GM23338 (cell line): ENCODE data around the gene STAT5B. TPM values are rescaled to one million over a fixed set of nuclear protein-coding genes. Genes with fewer than 3 reads are reported as not detected.

ENCODE experiments used
- ATAC-seq: fragments of 200-7000 bp; cut with Tn5 transposase; 3 replicates; pipeline ENCODE4 v1.9.1; 2020
- DNase-seq: peaks from one replicate; pipeline ENCODE4 v3.0.0-alpha.2; 2015; ENCODE audit warnings: low spot score
- H2AFZ ChIP-seq: fragments of 200-600 bp; sonication (generic); 2 replicates; pipeline ENCODE4 v1.8.0; 2016; ENCODE audit warnings: antibody characterized with exemption, mild to moderate bottlenecking, moderate library complexity
- H3F3A ChIP-seq: fragments of 200-600 bp; sonication (generic); replicated peaks from 2 replicates; pipeline ENCODE4 v1.8.0; 2017; ENCODE audit warnings: antibody characterized with exemption, mixed run types, low read depth
- H3K27ac ChIP-seq: fragments of 200-600 bp; sonication (generic); 2 replicates; pipeline ENCODE4 v1.6.1; 2016; ENCODE audit warnings: low read depth
- H3K27me3 ChIP-seq: fragments of 200-600 bp; sonication (generic); 2 replicates; pipeline ENCODE4 v1.8.0; 2016; ENCODE audit warnings: mild to moderate bottlenecking, mixed run types, moderate library complexity; ENCODE audit not compliant: insufficient read depth
- H3K36me3 ChIP-seq: fragments of 200-600 bp; sonication (generic); 2 replicates; pipeline ENCODE4 v1.8.0; 2016; ENCODE audit warnings: mild to moderate bottlenecking; ENCODE audit not compliant: insufficient read depth
- H3K4me1 ChIP-seq: fragments of 200-600 bp; sonication (generic); 2 replicates; pipeline ENCODE4 v1.8.0; 2016; ENCODE audit warnings: mild to moderate bottlenecking, moderate library complexity; ENCODE audit not compliant: insufficient read depth
- H3K4me2 ChIP-seq: fragments of 200-600 bp; sonication (generic); 2 replicates; pipeline ENCODE4 v1.7.1; 2017; ENCODE audit warnings: mixed run types
- H3K4me3 ChIP-seq: fragments of 200-600 bp; sonication (generic); 2 replicates; pipeline ENCODE4 v1.6.1; 2016; ENCODE audit warnings: mixed run types
- H3K79me2 ChIP-seq: fragments of 200-600 bp; sonication (generic); replicated peaks from 2 replicates; pipeline ENCODE4 v1.8.0; 2017; ENCODE audit warnings: mild to moderate bottlenecking; ENCODE audit not compliant: insufficient read depth
- H3K9me2 ChIP-seq: fragments of 200-600 bp; sonication (generic); 2 replicates; pipeline ENCODE4 v1.8.0; 2017; ENCODE audit not compliant: insufficient read depth
- H4K20me1 ChIP-seq: fragments of 200-600 bp; sonication (generic); replicated peaks from 2 replicates; pipeline ENCODE4 v1.8.0; 2017; ENCODE audit warnings: mild to moderate bottlenecking; ENCODE audit not compliant: insufficient read depth
- H3K27ac Mint-ChIP-seq: 2 replicates; pipeline ENCODE4 v1.8.0; 2020; ENCODE audit warnings: inconsistent platforms, mild to moderate bottlenecking, moderate library complexity, mixed read lengths
- H3K27me3 Mint-ChIP-seq: 3 replicates; pipeline ENCODE4 v1.8.0; 2022; ENCODE audit warnings: low read depth, mild to moderate bottlenecking, moderate library complexity, mixed read lengths, inconsistent platforms; ENCODE audit not compliant: insufficient read depth, poor library complexity
- H3K36me3 Mint-ChIP-seq: 3 replicates; pipeline ENCODE4 v1.8.0; 2021; ENCODE audit warnings: low read depth, mild to moderate bottlenecking, inconsistent platforms, moderate library complexity, mixed read lengths
- H3K4me1 Mint-ChIP-seq: 3 replicates; pipeline ENCODE4 v1.8.0; 2020; ENCODE audit warnings: mild to moderate bottlenecking, inconsistent platforms, mixed read lengths
- H3K4me3 Mint-ChIP-seq: 3 replicates; pipeline ENCODE4 v1.8.0; 2021; ENCODE audit warnings: moderate library complexity, mild to moderate bottlenecking, inconsistent platforms, mixed read lengths
- H3K9me3 Mint-ChIP-seq: 3 replicates; pipeline ENCODE4 v1.8.0; 2020; ENCODE audit warnings: moderate library complexity, mild to moderate bottlenecking, inconsistent platforms, mixed read lengths
- EZH2phosphoT487 ChIP-seq: fragments of 200-600 bp; sonication (generic); IDR thresholded peaks from one replicate; pipeline ENCODE4 v1.8.1; 2018; ENCODE audit warnings: antibody characterized with exemption; ENCODE audit not compliant: unreplicated experiment
- REST ChIP-seq: IDR thresholded peaks from one replicate; pipeline ENCODE4 v1.6.1; 2018; ENCODE audit warnings: antibody characterized with exemption; ENCODE audit not compliant: unreplicated experiment
- ZNF331 ChIP-seq: fragments of 250-450 bp; sonication (Bioruptor Pico); IDR thresholded peaks from 2 replicates; pipeline ENCODE4 v1.5.0; 2020; ENCODE audit warnings: low read depth, mild to moderate bottlenecking, moderate library complexity
- ZNF462 ChIP-seq: fragments of 250-450 bp; sonication (Bioruptor Pico); IDR thresholded peaks from 2 replicates; pipeline ENCODE4 v1.5.0; 2020; ENCODE audit warnings: mild to moderate bottlenecking, moderate library complexity
- polyA plus RNA-seq: library from polyadenylated mRNA; unstranded; fragments of >200 nt; fragmentation: Nextera tagmentation; extraction: Ambion mirVana; gene quantifications from 2 replicates; pipeline ENCODE4 v1.2.1, GENCODE V29; 2016
- total RNA-seq: library from RNA; depleted of rRNA; stranded (reverse); fragments of >200 nt; shearing (Covaris generic); gene quantifications from 2 replicates; pipeline ENCODE4 v1.2.3, GENCODE V29; 2014

STAT5B gene
- total and polyA plus RNA-seq, 2 experiments from 2014 or later: 13.9 to 60.5 TPM

DNA sequence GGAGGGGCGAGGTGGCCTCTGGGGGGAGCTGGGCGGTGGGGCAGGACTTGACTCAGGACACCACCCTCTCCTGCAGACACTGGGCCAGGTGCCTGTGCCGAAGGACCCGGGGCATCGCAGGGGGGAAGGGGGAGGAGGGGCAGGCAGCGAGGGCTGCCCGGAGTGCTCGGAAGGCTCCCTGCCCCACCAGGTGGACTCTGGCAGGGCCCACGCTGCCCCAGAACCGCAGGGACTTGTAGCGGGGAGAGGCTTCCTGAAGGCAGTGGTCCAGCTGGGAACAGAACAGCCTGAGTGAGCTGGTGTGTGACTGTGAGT is 86.6 kb downstream of the STAT5B start (continued):
- no peak for TF ChIP-seq ZNF462

DNA sequence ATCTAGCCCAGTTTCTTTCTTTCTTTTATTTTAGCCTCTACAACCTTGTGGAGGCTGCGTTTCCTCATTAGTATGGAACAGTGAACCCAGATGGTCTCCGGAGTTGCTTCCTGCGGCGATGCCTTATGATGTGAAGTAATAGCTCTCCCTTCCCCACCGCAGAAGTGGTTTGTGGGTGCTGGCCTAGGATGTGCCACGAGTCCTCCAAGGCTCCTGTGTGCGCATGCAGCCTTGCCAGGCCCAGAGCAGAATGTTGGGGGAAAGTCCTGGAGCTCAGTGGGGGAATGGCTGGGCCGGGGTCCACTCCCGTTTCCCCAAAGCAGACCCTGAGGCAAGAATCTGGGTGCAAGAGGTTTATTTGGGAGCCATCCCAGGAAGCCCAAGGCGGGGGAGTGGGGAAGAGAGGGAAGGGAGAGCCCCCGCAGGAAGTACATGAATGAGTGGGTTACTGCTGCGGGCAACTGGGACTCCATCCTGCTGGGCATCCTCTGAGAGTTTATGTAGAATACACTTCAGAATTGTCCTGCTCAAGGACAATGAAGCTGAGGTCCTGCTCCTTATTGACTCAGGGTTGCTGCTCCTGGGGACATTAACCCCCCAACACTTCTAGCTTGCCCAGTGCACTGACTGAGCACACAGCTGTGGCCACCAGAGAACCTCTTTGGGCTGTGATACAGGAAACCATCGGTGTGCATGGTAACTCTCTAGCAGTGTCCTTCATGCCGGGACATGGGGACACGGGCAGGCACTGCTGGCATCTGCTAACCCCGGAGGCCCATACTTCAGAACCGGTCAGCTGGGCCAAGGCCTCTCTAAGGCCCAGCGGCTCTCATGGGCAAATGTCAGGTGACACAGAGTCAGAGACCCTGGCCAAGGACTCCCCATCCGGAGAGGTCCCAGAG is 87.2 kb downstream of the STAT5B start:
- Histone ChIP-seq H2AFZ (no peak overlapping the region), H3K27me3 (peaks cover 21% of the 10 kb centered on the region), H3K27ac (no peak overlapping the region), H3K4me3 (no peak overlapping the region), H3K4me1 (peaks cover 15% of the 10 kb centered on the region), H3F3A (0 out of 2 replicates have a peak, but pooled peaks cover 5% of the 10 kb centered on the region), H3K9me2 (no peaks in the 10 kb centered on the region), H3K36me3 (no peaks in the 10 kb centered on the region), H3K79me2 (no peaks in the 10 kb centered on the region), H3K4me2 (no peak overlapping the region), H4K20me1 (no peaks in the 10 kb centered on the region)
- Mint-ChIP-seq H3K36me3 (no peaks in the 10 kb centered on the region), H3K4me3 (no peak overlapping the region), H3K27me3 (peaks cover 26% of the 10 kb centered on the region), H3K9me3 (no peaks in the 10 kb centered on the region), H3K4me1 (peaks cover 26% of the 10 kb centered on the region), H3K27ac (no peak overlapping the region)
- ATAC-seq (no peak), DNase-seq (no peak)
- TF ChIP-seq EZH2phosphoT487 (no peak), REST (no peak), ZNF331 (CRISPR knock-in tag) (no peak), ZNF462 (no peak)
